Measurements from ENCODE around the gene DEPDC1B.

GRCh38 chr5:60685028-60685427 is 14.9 kb downstream of the DEPDC1B start:
- TF ChIP-seq CTCF (conservative IDR thresholded peaks at IDR 0.05; ENCODE audit: low read depth in 2 of 2) (no peak), POLR2AphosphoS5 (IDR thresholded peaks at IDR 0.05; ENCODE audit: low read depth) (no peak), CREB1 (CRISPR knock-in tag; IDR thresholded peaks at IDR 0.05; ENCODE audit: low read depth) (no peak), REST (IDR thresholded peaks at IDR 0.05; ENCODE audit: unreplicated experiment) (no peak), JUNB (IDR thresholded peaks at IDR 0.05; ENCODE audit: unreplicated experiment) (no peak), EZH2 (IDR thresholded peaks at IDR 0.05; ENCODE audit: low read depth, unreplicated experiment) (no peak), EZH2phosphoT487 (IDR thresholded peaks at IDR 0.05; ENCODE audit: unreplicated experiment) (no peak)

All from GM23338 (cell line).